22Rv1 (cell line): Measurements from ENCODE around the gene SLC25A11.
A peak's percentile ranks its signal among the peaks of the same experiment; 100 is the strongest.
"Not testable (repeated sequence)": the region's sequence is repeated elsewhere in the genome, so short reads cannot be mapped to it uniquely, and the experiment has no call there.

Experiments
- H3K27ac ChIP-seq: fragments of 450-650 bp; 2 replicates; pipeline ENCODE4 v1.5.1; 2017
- ZFX ChIP-seq: fragments of 450-650 bp; IDR thresholded peaks from 2 replicates; pipeline ENCODE4 v1.6.1; 2017; ENCODE audit warnings: antibody characterized with exemption, borderline replicate concordance
- TF ChIP-seq, protein P1 (sequence below): fragments of 450-650 bp; IDR thresholded peaks from 2 replicates; pipeline ENCODE4 v1.5.1; 2017; ENCODE audit warnings: mild to moderate bottlenecking

The SLC25A11 gene

DNA sequence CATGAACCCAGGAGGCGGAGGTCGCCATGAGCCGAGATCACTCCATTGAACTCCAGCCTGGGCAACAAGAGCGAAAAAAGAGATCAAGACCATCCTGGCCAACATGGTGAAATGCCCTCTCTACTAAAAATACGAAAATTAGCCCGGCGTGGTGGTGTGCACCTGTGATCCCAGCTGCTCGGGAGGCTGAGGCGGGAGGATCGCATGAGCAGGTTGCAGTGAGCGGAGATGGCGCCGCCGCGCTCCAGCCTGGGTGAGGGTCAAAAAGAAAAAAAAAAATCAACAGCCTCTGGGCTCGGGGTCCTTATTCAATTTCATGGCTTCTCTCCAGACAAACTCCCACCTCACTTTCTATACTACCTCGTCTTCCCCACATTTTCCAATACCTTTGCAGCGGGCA lies 11.0 kb downstream of the SLC25A11 start:
- TF ChIP-seq ZFX: no peak
- TF ChIP-seq, protein P1, sequence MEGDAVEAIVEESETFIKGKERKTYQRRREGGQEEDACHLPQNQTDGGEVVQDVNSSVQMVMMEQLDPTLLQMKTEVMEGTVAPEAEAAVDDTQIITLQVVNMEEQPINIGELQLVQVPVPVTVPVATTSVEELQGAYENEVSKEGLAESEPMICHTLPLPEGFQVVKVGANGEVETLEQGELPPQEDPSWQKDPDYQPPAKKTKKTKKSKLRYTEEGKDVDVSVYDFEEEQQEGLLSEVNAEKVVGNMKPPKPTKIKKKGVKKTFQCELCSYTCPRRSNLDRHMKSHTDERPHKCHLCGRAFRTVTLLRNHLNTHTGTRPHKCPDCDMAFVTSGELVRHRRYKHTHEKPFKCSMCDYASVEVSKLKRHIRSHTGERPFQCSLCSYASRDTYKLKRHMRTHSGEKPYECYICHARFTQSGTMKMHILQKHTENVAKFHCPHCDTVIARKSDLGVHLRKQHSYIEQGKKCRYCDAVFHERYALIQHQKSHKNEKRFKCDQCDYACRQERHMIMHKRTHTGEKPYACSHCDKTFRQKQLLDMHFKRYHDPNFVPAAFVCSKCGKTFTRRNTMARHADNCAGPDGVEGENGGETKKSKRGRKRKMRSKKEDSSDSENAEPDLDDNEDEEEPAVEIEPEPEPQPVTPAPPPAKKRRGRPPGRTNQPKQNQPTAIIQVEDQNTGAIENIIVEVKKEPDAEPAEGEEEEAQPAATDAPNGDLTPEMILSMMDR: no peak
- H3K27ac ChIP-seq: no peak overlapping the region

DNA sequence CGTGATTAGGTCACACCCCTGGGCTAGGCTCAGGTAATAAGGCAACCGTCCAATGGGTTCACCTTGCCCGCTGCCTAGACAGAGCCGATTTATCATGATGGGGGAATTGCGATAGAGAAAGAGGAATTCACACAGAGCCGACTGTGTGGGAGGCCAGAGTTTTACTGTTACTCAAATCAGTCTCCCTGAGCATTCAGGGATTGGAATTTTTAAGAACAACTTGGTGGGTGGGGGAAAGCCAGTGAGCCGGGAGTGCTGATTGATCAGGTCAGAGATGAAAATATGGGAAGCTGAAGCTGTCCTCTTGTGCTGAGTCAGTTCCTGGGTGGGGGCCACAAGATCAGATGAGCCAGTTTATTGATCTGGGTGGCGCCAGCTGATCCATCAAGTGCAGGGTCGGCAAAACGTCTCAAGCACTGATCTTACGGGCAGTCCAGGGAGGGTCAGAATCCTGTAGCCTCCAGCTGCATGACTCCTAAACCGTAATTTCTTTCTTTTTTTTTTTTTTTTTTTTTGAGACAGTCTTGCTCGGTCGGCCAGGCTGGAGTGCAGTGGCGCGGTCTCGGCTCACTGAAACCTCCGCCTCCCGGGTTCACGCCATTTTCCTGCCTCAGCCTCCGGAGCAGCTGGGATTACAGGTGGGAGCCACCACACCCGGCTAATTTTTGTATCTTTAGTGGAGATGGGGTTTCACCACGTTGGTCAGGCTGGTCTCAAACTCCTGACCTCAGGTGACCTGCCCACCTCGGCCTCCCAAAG lies 13.1 kb downstream of the SLC25A11 start:
- H3K27ac ChIP-seq: not testable (repeated sequence)

DNA sequence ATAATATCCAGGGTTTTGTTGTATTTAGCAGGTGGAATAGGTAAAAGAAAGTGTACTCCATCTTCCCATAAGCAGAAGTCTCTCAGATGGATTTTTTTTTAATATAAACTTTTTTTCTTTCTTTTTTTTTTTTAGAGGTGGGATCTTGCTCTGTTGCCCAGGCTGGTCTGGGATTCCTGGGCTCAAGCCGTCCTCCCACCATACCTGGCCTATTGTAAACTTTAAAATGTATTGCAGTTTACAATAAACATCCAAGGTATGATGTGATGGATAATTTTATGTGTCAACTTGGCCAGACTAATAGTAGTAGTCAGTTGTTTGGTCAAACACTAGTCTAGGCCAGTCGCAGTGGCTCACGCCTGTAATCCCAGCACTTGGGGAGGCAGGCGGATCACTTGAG lies 18.5 kb downstream of the SLC25A11 start:
- no peak overlapping the region for H3K27ac ChIP-seq
- TF ChIP-seq ZFX: no peak
- TF ChIP-seq, protein P1: no peak

DNA sequence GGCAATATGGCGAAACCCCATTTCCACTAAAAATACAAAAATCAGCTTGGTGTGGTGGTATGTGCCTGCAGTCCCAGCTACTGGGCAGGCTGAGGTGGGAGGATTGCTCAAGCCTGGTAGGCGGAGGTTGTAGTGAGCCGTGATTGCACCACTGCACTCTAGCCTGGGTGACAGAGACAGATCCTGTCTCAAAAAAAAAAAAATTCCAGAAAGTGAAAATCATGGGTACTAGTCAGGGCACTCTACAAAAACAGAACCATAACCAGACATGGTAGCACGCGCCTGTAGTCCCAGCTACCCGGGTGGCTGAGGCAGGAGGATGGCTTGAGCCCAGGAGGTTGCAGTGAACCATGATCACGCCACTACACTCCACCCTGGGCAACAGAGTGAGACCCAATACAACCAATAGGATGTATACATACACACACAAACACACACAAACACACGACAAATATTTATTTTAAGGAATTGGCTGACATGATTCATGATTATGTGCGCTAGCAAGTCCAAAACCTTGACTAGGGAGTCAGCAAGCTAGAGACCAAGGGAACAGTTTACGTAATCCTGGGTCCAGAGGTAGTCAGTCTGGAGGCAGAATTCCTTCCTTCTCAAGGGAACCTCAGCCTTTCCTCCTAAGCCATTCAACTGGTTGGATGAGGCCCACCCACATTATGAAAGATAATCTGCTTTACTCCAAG lies 19.3 kb downstream of the SLC25A11 start:
- H3K27ac ChIP-seq: no peak overlapping the region
- TF ChIP-seq, protein P1: no peak
- TF ChIP-seq ZFX: no peak

DNA sequence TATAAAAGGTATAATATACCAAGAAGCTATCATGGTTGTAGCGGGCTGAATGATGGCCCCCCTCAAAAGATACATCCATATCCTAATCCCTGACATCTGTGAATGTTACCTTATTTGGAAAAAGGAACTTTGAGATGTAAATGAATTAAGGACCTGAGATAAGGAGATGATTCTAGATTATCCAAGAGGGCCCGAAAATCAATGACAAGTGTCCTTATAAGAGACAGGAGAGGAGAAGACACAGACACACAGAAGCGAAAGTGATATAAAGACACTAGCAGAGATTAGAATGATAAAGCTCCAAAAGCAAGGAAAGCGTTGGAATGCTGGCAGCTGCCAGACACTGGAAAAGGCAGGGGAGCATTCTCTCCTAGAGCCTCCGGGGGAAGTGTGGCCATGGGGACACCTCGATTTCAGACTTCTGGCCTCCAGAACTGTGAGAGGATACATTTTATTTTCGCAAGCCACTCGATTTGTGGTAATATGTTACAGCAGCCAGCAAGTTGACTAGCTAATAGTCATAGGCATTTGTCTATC lies 20.3 kb downstream of the SLC25A11 start:
- no peak overlapping the region for H3K27ac ChIP-seq
- TF ChIP-seq ZFX: no peak
- TF ChIP-seq, protein P1: no peak

DNA sequence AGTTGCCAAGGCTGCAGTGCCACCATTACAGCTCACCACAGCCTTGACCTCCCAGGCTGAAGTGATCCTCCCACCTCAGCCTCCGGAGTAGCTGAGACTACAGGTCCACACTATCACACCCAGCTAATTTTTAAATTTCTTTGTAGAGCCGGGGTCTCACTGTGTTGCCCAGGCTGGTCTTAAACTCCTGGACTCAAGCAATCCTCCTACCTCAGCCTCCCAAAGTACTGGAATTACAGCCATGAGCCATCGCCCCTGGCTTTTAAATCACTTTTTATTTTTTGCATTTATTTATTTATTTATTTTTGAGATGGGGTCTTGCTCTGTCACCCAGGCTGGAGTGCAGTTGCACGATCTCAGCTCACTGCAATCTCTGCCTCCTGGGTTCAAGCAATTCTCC lies 25.3 kb downstream of the SLC25A11 start:
- not testable (repeated sequence) for H3K27ac ChIP-seq

DNA sequence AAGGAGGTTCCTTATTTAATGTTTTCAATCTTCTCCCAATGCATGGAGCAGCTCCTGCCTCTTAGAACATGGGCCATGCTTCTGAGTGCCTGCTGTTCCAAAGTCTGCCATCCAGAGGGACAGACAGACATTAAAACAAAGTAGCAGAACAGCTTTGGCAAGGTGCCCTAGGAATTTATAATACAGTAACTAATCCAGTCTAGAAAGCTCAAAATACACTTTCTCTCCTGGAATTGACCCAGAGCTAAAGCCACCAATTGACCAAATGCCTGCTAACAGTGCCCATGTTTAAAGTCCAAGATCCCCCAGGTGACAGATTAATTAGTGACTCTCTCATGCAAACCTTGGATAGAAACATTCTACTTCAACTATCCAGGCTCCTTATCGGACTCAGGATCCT lies 25.9 kb downstream of the SLC25A11 start:
- H3K27ac ChIP-seq: no peak overlapping the region
- TF ChIP-seq, protein P1: no peak
- TF ChIP-seq ZFX: no peak

DNA sequence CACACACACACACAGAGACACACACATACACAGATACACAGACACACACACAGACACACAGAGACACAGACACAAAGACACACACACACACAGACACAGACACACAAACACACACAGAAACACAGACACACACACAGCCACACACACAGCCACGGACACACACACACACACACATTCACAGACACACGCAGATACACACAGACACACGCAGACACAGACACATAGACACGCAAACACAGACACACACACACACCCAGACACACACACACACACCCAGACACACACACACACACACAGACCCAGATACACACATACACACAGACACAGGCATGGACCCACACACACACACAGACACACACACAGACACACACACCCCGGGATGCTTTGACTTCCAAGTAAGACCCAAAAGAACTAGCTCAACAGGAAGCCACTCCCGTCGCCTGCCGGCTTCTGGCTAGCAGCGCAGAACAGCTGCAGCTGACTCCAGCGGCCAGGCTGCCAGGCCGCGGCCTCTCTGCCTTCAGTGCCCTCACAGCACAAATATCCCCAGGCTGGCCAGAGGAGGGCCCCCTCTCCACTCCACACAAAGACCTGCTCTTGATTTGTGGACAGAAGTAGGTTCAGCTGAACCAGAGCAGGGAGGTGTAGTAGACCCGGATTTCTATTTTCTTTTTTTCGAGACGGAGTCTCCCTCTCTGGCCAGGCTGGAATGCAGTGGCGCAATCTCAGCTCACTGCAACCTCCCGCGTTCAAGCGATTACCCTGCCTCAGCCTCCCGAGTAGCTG lies 30.9 kb downstream of the SLC25A11 start:
- TF ChIP-seq, protein P1: peak; percentile 85
- no peak for TF ChIP-seq ZFX
- H3K27ac ChIP-seq: peak overlapping the region; percentile 46
